HCT116 (cell line): ENCODE results near the gene MGST2. TPM values are rescaled to one million over a fixed set of nuclear protein-coding genes. Genes with fewer than 3 reads are reported as not detected.

Experiments used
- ATAC-seq: fragments of 200-7000 bp; cut with Tn5 transposase; 2 replicates; pipeline ENCODE4 v1.9.1; 2020; ENCODE audit warnings: mild to moderate bottlenecking, moderate library complexity
- BruUV-seq: library from RNA; stranded (reverse); fragments of 400-500 nt; replicated peaks from 2 replicates; lab custom pipeline; 2021; lab: Mats Ljungman, UMichigan
- CTCF ChIA-PET: fragments of 300-600 bp; sonication (Branson Sonifier 250); formaldehyde crosslinking; loops from one replicate; lab custom pipeline; 2021; ENCODE audit warnings: antibody characterized with exemption; lab: Charles Lee
- POLR2A ChIA-PET: fragments of 300-600, 350-600 bp; sonication (Branson Sonifier 250); formaldehyde crosslinking; loops from one replicate; lab custom pipeline; 2021; ENCODE audit warnings: antibody characterized with exemption; lab: Charles Lee
- RAD21 ChIA-PET, 2 experiments: fragments of 300-600 bp; sonication (Branson Sonifier 250); formaldehyde crosslinking; loops; one replicate each; lab custom pipeline; 2023; ENCODE audit warnings: low total read pairs in 2 of 2; ENCODE audit not compliant: uncharacterized antibody in 2 of 2, unreplicated experiment in 2 of 2, low non-redundant PET in 1 of 2; lab: Charles Lee
- DNase-seq: peaks from one replicate; pipeline ENCODE4 v3.0.0-alpha.2; 2010; ENCODE audit warnings: low read depth, low spot score
- H2AFZ ChIP-seq: fragments of 200-600 bp; shearing (Covaris generic), sonication (generic); 2 replicates; pipeline ENCODE4 v1.6.1; 2017; ENCODE audit warnings: low read depth, mixed run types, mixed read lengths, antibody characterized with exemption, low read length; ENCODE audit not compliant: poor library complexity, severe bottlenecking
- H3K27ac ChIP-seq: 2 replicates; pipeline ENCODE4 v1.5.1; 2012; ENCODE audit warnings: low read depth, low read length
- H3K27me3 ChIP-seq: fragments of 200-600 bp; sonication (generic); 2 replicates; pipeline ENCODE4 v1.6.1; 2016; ENCODE audit warnings: mixed run types, low read length, mixed read lengths; ENCODE audit not compliant: insufficient read depth
- H3K36me3 ChIP-seq, 2 experiments: fragments of 200-500 bp in 1 of 2; fragments of 200-600 bp in 1 of 2; sonication (Bioruptor generic) in 1 of 2; sonication (generic) in 1 of 2; 2 replicates each; pipeline versions ENCODE4 v1.5.1 to v1.6.1; 2014 to 2016; ENCODE audit warnings: low read length in 2 of 2, inconsistent platforms in 1 of 2, mixed read lengths in 1 of 2, mixed run types in 1 of 2; ENCODE audit not compliant: insufficient read depth in 2 of 2, control insufficient read depth in 1 of 2
- H3K4me1 ChIP-seq, 2 experiments: fragments of 200-600 bp in 1 of 2; sonication (generic) in 1 of 2; 2 replicates each; pipeline versions ENCODE4 v1.5.1 to v1.6.1; 2012 to 2017; ENCODE audit warnings: low read length in 2 of 2, inconsistent platforms in 1 of 2, mild to moderate bottlenecking in 1 of 2, mixed read lengths in 1 of 2, mixed run types in 1 of 2, moderate library complexity in 1 of 2; ENCODE audit not compliant: insufficient read depth in 2 of 2, control insufficient read depth in 1 of 2
- H3K4me2 ChIP-seq: fragments of 200-600 bp; sonication (generic); 2 replicates; pipeline ENCODE4 v1.6.1; 2017; ENCODE audit warnings: mixed run types, low read length, mixed read lengths
- H3K4me3 ChIP-seq, 2 experiments: fragments of 200-600 bp in 1 of 2; sonication (generic) in 1 of 2; replicated peaks in 1 of 2; 2 replicates each; pipeline ENCODE4 v1.5.1; 2011 to 2016; ENCODE audit warnings: low read length in 2 of 2, control low read depth in 1 of 2, low read depth in 1 of 2, mild to moderate bottlenecking in 1 of 2, mixed read lengths in 1 of 2, mixed run types in 1 of 2
- H3K79me2 ChIP-seq: fragments of 200-600 bp; sonication (generic); 2 replicates; pipeline ENCODE4 v1.6.1; 2017; ENCODE audit warnings: mild to moderate bottlenecking, mixed run types, low read length, moderate library complexity, mixed read lengths; ENCODE audit not compliant: insufficient read depth
- H3K9ac ChIP-seq: fragments of 200-600 bp; sonication (generic); 2 replicates; pipeline ENCODE4 v1.6.1; 2016; ENCODE audit warnings: low read length, mixed read lengths
- H3K9me2 ChIP-seq: fragments of 200-600 bp; sonication (generic), shearing (Covaris generic); 2 replicates; pipeline ENCODE4 v1.6.1; 2017; ENCODE audit warnings: mixed run types, mild to moderate bottlenecking, moderate library complexity; ENCODE audit not compliant: insufficient read depth
- H3K9me3 ChIP-seq, 2 experiments: fragments of 200-500 bp in 1 of 2; fragments of 200-600 bp in 1 of 2; sonication (Bioruptor generic) in 1 of 2; sonication (generic) in 1 of 2; 2 replicates each; pipeline ENCODE4 v1.6.1; 2014 to 2017; ENCODE audit warnings: low read length in 2 of 2, mixed read lengths in 2 of 2, inconsistent platforms in 1 of 2, low read depth in 1 of 2, mild to moderate bottlenecking in 1 of 2, mixed run types in 1 of 2, moderate library complexity in 1 of 2; ENCODE audit not compliant: control insufficient read depth in 1 of 2, insufficient read depth in 1 of 2
- H4K20me1 ChIP-seq: fragments of 200-600 bp; sonication (generic), shearing (Covaris generic); 2 replicates; pipeline ENCODE4 v1.6.1; 2017; ENCODE audit warnings: mixed run types, mild to moderate bottlenecking, moderate library complexity; ENCODE audit not compliant: insufficient read depth
- CEBPB ChIP-seq: IDR thresholded peaks from 2 replicates; pipeline ENCODE4 v1.6.1; 2012; ENCODE audit warnings: low read depth
- ELF1 ChIP-seq: IDR thresholded peaks from 2 replicates; pipeline ENCODE4 v1.6.1; 2012; ENCODE audit warnings: low read depth, borderline replicate concordance
- EZH2 ChIP-seq: fragments of 200-600 bp; sonication (generic); IDR thresholded peaks from 2 replicates; pipeline ENCODE4 v1.6.1; 2017; ENCODE audit warnings: antibody characterized with exemption, mixed run types
- EZH2phosphoT487 ChIP-seq: fragments of 200-600 bp; IDR thresholded peaks from 2 replicates; pipeline ENCODE4 v1.6.1; 2018; ENCODE audit warnings: antibody characterized with exemption, borderline replicate concordance
- JUND ChIP-seq: IDR thresholded peaks from 2 replicates; pipeline ENCODE4 v1.6.1; 2012
- POLR2AphosphoS5 ChIP-seq: IDR thresholded peaks from 2 replicates; pipeline ENCODE4 v1.6.1; 2011; ENCODE audit warnings: mild to moderate bottlenecking, low read depth, low read length, moderate library complexity
- RAD21 ChIP-seq: IDR thresholded peaks from 2 replicates; pipeline ENCODE4 v1.6.1; 2012; ENCODE audit warnings: low read depth, mild to moderate bottlenecking
- SP1 ChIP-seq: IDR thresholded peaks from 2 replicates; pipeline ENCODE4 v1.6.1; 2012; ENCODE audit warnings: low read depth
- SRF ChIP-seq: IDR thresholded peaks from 2 replicates; pipeline ENCODE4 v1.6.1; 2012; ENCODE audit warnings: low read depth
- ZNF274 ChIP-seq: fragments of 200-500 bp; sonication (Bioruptor generic); IDR thresholded peaks from 2 replicates; pipeline ENCODE4 v1.6.1; 2014; ENCODE audit warnings: mild to moderate bottlenecking, low read depth, low read length, inconsistent platforms
- intact Hi-C: fragments of 100-400 bp; cut with micrococcal nuclease; formaldehyde crosslinking; loops from 2 replicates; pipeline ENCODE4 v1.10.0; 2022
- total RNA-seq: library from RNA; stranded (reverse); gene quantifications from one replicate; pipeline ENCODE4 v1.2.1, GENCODE V29; 2021; ENCODE audit not compliant: unreplicated experiment
- TF ChIP-seq, protein P1 (sequence below), 3 experiments: fragments of 200-600 bp in 1 of 3; sonication (generic) in 1 of 3; IDR thresholded peaks in 2 of 3; conservative IDR thresholded peaks in 1 of 3; 2 replicates each; pipeline ENCODE4 v1.5.1; 2012 to 2017; ENCODE audit warnings: low read depth in 2 of 3, low read length in 2 of 3, antibody characterized with exemption in 1 of 3, borderline replicate concordance in 1 of 3, control low read depth in 1 of 3, mild to moderate bottlenecking in 1 of 3, mixed read lengths in 1 of 3, mixed run types in 1 of 3, moderate library complexity in 1 of 3; ENCODE audit not compliant: insufficient read depth in 1 of 3
- TF ChIP-seq, protein P2 (sequence below): IDR thresholded peaks from 2 replicates; pipeline ENCODE4 v1.6.1; 2012
- TF ChIP-seq, protein P3 (sequence below): IDR thresholded peaks from 2 replicates; pipeline ENCODE4 v1.6.1; 2012; ENCODE audit warnings: low read depth

The MGST2 gene
- total RNA-seq, 1 experiment from 2014 or later = 24.3 TPM

DNA sequence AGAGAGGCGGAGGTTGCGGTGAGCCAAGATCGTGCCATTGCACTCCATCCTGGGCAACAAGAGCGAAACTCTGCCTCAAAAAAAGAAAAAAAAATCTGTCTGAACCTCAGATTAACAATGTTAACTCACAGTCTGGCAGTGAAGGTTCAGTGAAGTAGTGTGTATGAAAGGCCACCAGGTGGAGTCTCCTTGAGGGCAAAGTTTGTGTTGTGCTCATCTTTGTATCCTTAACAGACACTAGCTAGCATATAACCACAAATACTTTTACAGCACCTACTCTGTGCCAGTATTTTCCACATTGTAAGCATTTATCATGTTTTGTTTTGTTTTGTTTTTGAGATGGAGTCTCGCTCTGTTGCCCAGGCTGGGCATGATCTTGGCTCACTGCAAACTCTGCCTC is 46.0 kb upstream of the MGST2 start:
- Histone ChIP-seq H4K20me1 (no peaks in the 10 kb centered on the region), H3K4me1 (no peaks in the 10 kb centered on the region), H3K27me3 (no peaks in the 10 kb centered on the region), H3K9me3 (no peaks in the 10 kb centered on the region), H3K9ac (no peak overlapping the region), H3K9me2 (no peaks in the 10 kb centered on the region), H2AFZ (no peak overlapping the region), H3K36me3 (no peaks in the 10 kb centered on the region), H3K79me2 (no peaks in the 10 kb centered on the region), H3K4me3 (no peak overlapping the region), H3K4me2 (no peak overlapping the region), H3K27ac (no peak overlapping the region)
- ChIA-PET RAD21 (interaction anchor here in 1 of 2 experiments (0.7 kb wide), 1 partner anchor 34 kb away, joined by 3 read pairs; no protein-coding TSS in a partner anchor), CTCF (interaction anchor here (0.5 to 2.1 kb wide), 9 partner anchors 9 to 122 kb away, joined by 3 to 12 read pairs (median 4); partner anchors contain the start of gene SETD7), POLR2A (no interaction called here)
- peak; percentile 82 for ATAC-seq
- no TSS peak for BruUV-seq
- intact Hi-C loops = no loop called here
- TF ChIP-seq POLR2AphosphoS5 = no peak
- TF ChIP-seq JUND = no peak
- no peak for TF ChIP-seq ELF1
- TF ChIP-seq RAD21 = peak; percentile 44
- TF ChIP-seq SRF = no peak
- no peak for TF ChIP-seq SP1
- TF ChIP-seq EZH2 = no peak
- TF ChIP-seq EZH2phosphoT487 = no peak
- TF ChIP-seq, protein P1, sequence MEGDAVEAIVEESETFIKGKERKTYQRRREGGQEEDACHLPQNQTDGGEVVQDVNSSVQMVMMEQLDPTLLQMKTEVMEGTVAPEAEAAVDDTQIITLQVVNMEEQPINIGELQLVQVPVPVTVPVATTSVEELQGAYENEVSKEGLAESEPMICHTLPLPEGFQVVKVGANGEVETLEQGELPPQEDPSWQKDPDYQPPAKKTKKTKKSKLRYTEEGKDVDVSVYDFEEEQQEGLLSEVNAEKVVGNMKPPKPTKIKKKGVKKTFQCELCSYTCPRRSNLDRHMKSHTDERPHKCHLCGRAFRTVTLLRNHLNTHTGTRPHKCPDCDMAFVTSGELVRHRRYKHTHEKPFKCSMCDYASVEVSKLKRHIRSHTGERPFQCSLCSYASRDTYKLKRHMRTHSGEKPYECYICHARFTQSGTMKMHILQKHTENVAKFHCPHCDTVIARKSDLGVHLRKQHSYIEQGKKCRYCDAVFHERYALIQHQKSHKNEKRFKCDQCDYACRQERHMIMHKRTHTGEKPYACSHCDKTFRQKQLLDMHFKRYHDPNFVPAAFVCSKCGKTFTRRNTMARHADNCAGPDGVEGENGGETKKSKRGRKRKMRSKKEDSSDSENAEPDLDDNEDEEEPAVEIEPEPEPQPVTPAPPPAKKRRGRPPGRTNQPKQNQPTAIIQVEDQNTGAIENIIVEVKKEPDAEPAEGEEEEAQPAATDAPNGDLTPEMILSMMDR (IDR thresholded peaks at IDR 0.05 in 2 of 3, conservative IDR thresholded peaks at IDR 0.05 in 1 of 3; ENCODE audit: borderline replicate concordance in 1 of 3, insufficient read depth in 1 of 3, low read depth in 2 of 3, low read length in 2 of 3) = peak; percentile 49 to 72 (median 65); a peak in 5 of 6 replicates
- TF ChIP-seq CEBPB = no peak
- TF ChIP-seq, protein P2, sequence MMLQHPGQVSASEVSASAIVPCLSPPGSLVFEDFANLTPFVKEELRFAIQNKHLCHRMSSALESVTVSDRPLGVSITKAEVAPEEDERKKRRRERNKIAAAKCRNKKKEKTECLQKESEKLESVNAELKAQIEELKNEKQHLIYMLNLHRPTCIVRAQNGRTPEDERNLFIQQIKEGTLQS = no peak
- TF ChIP-seq ZNF274 = no peak
- TF ChIP-seq, protein P3, sequence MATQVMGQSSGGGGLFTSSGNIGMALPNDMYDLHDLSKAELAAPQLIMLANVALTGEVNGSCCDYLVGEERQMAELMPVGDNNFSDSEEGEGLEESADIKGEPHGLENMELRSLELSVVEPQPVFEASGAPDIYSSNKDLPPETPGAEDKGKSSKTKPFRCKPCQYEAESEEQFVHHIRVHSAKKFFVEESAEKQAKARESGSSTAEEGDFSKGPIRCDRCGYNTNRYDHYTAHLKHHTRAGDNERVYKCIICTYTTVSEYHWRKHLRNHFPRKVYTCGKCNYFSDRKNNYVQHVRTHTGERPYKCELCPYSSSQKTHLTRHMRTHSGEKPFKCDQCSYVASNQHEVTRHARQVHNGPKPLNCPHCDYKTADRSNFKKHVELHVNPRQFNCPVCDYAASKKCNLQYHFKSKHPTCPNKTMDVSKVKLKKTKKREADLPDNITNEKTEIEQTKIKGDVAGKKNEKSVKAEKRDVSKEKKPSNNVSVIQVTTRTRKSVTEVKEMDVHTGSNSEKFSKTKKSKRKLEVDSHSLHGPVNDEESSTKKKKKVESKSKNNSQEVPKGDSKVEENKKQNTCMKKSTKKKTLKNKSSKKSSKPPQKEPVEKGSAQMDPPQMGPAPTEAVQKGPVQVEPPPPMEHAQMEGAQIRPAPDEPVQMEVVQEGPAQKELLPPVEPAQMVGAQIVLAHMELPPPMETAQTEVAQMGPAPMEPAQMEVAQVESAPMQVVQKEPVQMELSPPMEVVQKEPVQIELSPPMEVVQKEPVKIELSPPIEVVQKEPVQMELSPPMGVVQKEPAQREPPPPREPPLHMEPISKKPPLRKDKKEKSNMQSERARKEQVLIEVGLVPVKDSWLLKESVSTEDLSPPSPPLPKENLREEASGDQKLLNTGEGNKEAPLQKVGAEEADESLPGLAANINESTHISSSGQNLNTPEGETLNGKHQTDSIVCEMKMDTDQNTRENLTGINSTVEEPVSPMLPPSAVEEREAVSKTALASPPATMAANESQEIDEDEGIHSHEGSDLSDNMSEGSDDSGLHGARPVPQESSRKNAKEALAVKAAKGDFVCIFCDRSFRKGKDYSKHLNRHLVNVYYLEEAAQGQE = no peak
- DNase-seq = no peak
